Ascending aorta (tissue), 2 donors: Measurements from ENCODE around the gene SEC24A. TPM values are rescaled to one million over a fixed set of nuclear protein-coding genes. Genes with fewer than 3 reads are reported as not detected.
"Not testable (repeated sequence)": the region's sequence is repeated elsewhere in the genome, so short reads cannot be mapped to it uniquely, and the experiment has no call there.

Experiments
- DNase-seq, 2 donors: peaks; one replicate each; pipeline ENCODE4 v3.0.0-alpha.2; 2019; ENCODE audit warnings: low spot score in 2 of 2
- H3K27ac ChIP-seq, 2 donors: fragments of 200-600 bp; sonication (generic); one replicate each; pipeline ENCODE4 v1.5.1; 2016 to 2017; ENCODE audit warnings: mild to moderate bottlenecking in 1 of 2
- H3K27me3 ChIP-seq: fragments of 200-600 bp; sonication (generic); one replicate; pipeline ENCODE4 v1.5.1; 2017
- H3K36me3 ChIP-seq, 2 donors: fragments of 200-600 bp; sonication (generic); one replicate each; pipeline ENCODE4 v1.5.1; 2016
- H3K4me1 ChIP-seq, 2 donors: fragments of 200-600 bp; sonication (generic); one replicate each; pipeline ENCODE4 v1.5.1; 2016 to 2017; ENCODE audit warnings: mild to moderate bottlenecking in 1 of 2
- H3K4me3 ChIP-seq, 2 donors: fragments of 200-600 bp; sonication (generic); one replicate each; pipeline ENCODE4 v1.5.1; 2016 to 2017; ENCODE audit warnings: mild to moderate bottlenecking in 1 of 2
- H3K9me3 ChIP-seq, 2 donors: fragments of 200-600 bp; sonication (generic); one replicate each; pipeline ENCODE4 v1.5.1; 2016
- intact Hi-C: fragments of 100-400 bp; cut with DNase I; formaldehyde crosslinking; loops from one replicate; pipeline ENCODE4 v1.15.1; 2023
- total RNA-seq: library from RNA; depleted of rRNA; stranded (reverse); fragments of >200 nt; gene quantifications from one replicate; pipeline ENCODE4 v1.1.0, GENCODE V29; 2016
- TF ChIP-seq, protein P1 (sequence below), 3 experiments: fragments of 200-600 bp in 2 of 3; fragments of 450-650 bp in 1 of 3; sonication (generic) in 2 of 3; IDR thresholded peaks; one replicate each; pipeline ENCODE4 v1.5.1; 2016 to 2019; ENCODE audit warnings: antibody characterized with exemption in 3 of 3, mild to moderate bottlenecking in 1 of 3, moderate library complexity in 1 of 3

The SEC24A gene
- total RNA-seq, 1 donor from 2014 or later: 21.2 TPM

DNA sequence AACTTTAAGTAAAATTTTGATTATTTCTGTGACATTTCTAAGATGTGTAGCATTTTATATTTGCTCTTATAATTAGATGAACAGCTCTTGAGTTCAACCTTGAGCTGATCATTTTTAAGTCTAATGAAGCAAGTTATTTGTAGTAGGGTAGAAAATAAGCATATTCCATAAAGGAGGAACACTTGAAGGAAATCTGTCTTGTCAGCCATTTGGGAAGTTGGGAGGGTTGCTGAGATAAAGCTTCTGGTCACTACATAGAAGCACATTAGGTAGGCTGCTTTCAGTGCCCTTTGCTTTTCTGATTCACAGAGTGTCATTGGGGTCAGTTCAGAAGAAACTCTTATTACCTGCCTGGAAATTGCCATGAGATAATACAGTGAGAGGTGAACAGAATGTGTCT lies 44.1 kb downstream of the SEC24A start:
- Histone ChIP-seq H3K27ac (no peak overlapping the region), H3K4me3 (no peak overlapping the region), H3K27me3 (no peaks in the 10 kb centered on the region), H3K9me3 (no peaks in the 10 kb centered on the region), H3K4me1 (no peaks in the 10 kb centered on the region), H3K36me3 (peaks cover 69 to 77% of the 10 kb centered on the region in 2 donors)
- intact Hi-C loops: no loop called here
- TF ChIP-seq, protein P1, sequence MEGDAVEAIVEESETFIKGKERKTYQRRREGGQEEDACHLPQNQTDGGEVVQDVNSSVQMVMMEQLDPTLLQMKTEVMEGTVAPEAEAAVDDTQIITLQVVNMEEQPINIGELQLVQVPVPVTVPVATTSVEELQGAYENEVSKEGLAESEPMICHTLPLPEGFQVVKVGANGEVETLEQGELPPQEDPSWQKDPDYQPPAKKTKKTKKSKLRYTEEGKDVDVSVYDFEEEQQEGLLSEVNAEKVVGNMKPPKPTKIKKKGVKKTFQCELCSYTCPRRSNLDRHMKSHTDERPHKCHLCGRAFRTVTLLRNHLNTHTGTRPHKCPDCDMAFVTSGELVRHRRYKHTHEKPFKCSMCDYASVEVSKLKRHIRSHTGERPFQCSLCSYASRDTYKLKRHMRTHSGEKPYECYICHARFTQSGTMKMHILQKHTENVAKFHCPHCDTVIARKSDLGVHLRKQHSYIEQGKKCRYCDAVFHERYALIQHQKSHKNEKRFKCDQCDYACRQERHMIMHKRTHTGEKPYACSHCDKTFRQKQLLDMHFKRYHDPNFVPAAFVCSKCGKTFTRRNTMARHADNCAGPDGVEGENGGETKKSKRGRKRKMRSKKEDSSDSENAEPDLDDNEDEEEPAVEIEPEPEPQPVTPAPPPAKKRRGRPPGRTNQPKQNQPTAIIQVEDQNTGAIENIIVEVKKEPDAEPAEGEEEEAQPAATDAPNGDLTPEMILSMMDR (IDR thresholded peaks at IDR 0.05): no peak
- DNase-seq: no peak

DNA sequence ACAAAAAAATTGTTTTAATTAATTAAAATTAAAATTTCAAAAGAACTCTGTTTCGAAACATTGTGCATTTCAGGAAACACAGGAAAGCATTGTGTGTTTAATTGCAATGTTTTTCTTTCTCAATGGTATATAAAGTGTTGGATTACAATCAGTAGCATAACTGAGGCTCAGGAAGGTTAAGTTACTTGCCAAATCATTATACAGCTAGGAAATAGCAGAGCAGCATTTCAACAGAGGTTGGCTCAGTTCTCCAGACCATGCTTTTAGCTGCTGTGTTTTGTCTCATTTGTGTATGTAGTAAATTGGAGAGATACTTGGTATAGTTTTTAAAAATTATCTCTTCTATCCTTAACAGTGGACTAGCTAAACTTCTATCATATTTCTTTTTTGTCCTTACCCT lies 59.7 kb downstream of the SEC24A start:
- Histone ChIP-seq H3K27ac (no peak overlapping the region), H3K4me3 (no peak overlapping the region), H3K27me3 (no peaks in the 10 kb centered on the region), H3K4me1 (no peaks in the 10 kb centered on the region), H3K36me3 (peaks cover 85 to 89% of the 10 kb centered on the region in 2 donors), H3K9me3 (no peaks in the 10 kb centered on the region)
- DNase-seq: no peak
- intact Hi-C loops: no loop called here
- TF ChIP-seq, protein P1 (IDR thresholded peaks at IDR 0.05): no peak

DNA sequence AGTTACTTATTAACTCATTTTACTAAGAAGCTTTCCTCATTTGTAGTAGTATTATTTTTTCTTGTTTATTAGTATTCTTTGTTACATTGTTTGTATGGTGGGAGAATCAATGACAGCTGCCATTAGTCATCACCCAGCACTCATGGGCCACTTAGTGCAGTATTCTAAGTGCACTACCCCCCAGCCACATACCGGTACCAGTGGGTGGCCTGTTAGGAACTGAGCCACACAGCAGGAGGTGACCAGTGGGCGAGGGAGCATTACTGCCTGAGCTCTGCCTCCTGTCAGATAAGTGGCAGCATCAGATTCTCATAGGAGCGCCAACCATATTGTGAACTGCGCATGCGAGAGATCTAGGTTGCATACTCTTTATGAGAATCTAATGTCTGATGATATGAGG lies 65.5 kb downstream of the SEC24A start:
- Histone ChIP-seq H3K9me3 (no peaks in the 10 kb centered on the region), H3K27me3 (no peaks in the 10 kb centered on the region), H3K4me1 (no peaks in the 10 kb centered on the region), H3K36me3 (peaks cover 82 to 83% of the 10 kb centered on the region in 2 donors), H3K27ac (no peak overlapping the region), H3K4me3 (no peak overlapping the region)
- DNase-seq: no peak
- intact Hi-C loops: no loop called here
- TF ChIP-seq, protein P1 (IDR thresholded peaks at IDR 0.05): no peak

DNA sequence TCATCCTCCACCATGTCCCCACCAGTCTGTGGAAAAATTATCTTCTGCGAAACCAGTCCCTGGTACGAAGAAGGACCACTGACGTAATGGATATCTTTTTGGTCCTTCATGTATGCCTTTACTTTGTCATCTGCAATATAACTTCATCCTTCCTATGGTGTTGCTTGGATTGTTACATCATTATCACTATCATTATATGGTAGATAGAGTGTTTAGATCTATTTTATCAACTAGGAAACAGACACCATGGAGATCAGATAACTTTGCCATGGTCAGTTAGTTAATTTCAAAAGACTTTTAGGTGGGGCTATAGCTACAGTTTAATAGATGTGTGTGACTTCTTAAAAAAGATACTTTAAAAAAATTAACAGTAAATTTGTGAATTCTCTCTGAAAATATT lies 66.0 kb downstream of the SEC24A start:
- TF ChIP-seq, protein P1 (IDR thresholded peaks at IDR 0.05): no peak
- no peak overlapping the region for H3K4me3 ChIP-seq
- intact Hi-C loops: no loop called here
- H3K4me1 ChIP-seq: no peaks in the 10 kb centered on the region
- H3K36me3 ChIP-seq: peaks cover 82 to 84% of the 10 kb centered on the region in 2 donors
- H3K27ac ChIP-seq: no peak overlapping the region
- DNase-seq: no peak
- H3K9me3 ChIP-seq: no peaks in the 10 kb centered on the region
- no peaks in the 10 kb centered on the region for H3K27me3 ChIP-seq

DNA sequence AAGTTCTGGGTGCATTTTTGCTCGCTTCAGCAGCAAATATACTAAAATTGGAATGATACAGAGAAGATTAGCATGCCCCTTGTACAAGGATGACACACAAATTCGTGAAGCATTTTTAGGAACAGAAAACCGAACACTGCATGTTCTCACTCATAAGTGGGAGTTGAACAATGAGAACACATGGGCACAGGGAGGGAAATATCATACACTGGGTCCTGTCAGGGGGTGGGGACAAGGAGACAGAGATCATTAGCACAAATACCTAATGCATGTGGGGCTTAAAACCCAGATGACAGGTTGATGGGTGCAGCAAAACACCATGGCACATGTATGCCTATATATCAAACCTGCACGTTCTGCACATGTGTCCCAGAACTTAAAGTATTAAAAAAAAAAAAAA lies 66.9 kb downstream of the SEC24A start:
- H3K27me3 ChIP-seq, H3K27ac ChIP-seq, intact Hi-C loops, H3K9me3 ChIP-seq, H3K4me3 ChIP-seq, DNase-seq, H3K4me1 ChIP-seq: not testable (repeated sequence)
- H3K36me3 ChIP-seq: peaks cover 81 to 86% of the 10 kb centered on the region in 2 donors

DNA sequence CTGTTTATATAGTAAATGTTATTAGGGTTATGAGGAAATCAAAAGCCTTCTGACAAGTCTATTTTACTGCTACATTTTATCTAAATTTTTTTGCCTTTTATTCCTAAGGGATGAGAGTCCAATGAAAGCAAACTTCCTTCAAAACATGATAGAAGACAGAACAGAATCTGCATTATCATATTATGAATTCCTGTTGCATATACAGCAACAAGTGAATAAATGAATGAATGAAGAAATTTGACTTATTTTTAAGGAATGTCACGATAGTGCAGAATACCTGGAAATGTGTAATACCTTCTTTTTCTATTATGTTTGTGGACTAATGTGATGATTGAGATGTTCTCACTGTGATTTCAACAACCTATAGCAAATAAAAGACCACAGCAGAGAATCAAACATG lies 76.3 kb downstream of the SEC24A start:
- DNase-seq: no peak
- Histone ChIP-seq H3K27ac (no peak overlapping the region), H3K36me3 (peaks cover 53 to 58% of the 10 kb centered on the region in 2 donors), H3K4me1 (no peaks in the 10 kb centered on the region), H3K27me3 (no peaks in the 10 kb centered on the region), H3K4me3 (no peak overlapping the region), H3K9me3 (no peaks in the 10 kb centered on the region)
- intact Hi-C loops: no loop called here
- TF ChIP-seq, protein P1 (IDR thresholded peaks at IDR 0.05): no peak
